Esophagus muscularis mucosa (tissue), 3 donors: ENCODE data around the gene CRY2.

Experiments used
- CTCF ChIP-seq, 3 experiments: fragments of 200-600 bp in 2 of 3; fragments of 450-650 bp in 1 of 3; sonication (generic) in 2 of 3; IDR thresholded peaks; one replicate each; pipeline ENCODE4 v1.5.1; 2017 to 2019; ENCODE audit warnings: antibody characterized with exemption in 3 of 3, mild to moderate bottlenecking in 2 of 3, moderate library complexity in 1 of 3
- EP300 ChIP-seq: sonication (generic); formaldehyde crosslinking; IDR thresholded peaks from one replicate; pipeline ENCODE4 v1.6.1; 2017; ENCODE audit warnings: antibody characterized with exemption

DNA sequence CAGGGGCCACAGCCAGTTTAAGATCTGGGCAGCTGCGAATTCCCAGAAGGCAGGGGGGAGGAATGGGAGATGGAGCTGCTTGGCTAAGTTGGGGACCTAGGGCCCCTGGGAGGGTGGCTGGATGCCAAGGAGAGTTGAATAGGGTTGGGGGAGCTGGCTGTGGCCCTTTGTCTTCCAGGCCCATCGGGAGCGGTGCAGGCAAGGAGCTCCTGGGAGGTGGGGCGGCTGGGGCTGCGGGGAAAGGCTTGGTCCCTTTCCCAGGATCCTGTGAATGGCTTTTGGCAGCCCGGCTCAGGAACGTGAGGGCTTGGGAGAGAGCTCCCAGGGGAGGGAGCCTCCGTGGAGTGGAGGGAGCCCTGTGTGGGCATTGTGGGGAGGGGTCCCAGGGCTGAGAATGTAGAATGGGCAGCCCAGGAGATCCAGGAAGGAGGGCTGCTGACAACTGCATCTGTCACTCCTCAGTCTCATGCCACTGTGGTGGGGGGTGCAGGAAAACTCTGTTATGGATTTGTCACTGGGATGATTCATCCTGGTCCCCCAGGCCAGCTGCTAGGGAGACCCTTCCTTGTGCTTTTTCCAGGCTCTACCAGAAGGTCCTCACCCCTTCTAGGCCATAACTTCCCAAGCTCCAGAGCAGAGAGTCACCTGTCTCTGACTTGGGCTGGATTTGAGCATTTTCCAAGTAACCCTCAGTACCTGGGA lies 53.8 kb downstream of the CRY2 start:
- TF ChIP-seq CTCF (IDR thresholded peaks at IDR 0.05) (no peak), EP300 (no peak)
